ENCODE results near the gene MAGI1.

The MAGI1 gene

DNA sequence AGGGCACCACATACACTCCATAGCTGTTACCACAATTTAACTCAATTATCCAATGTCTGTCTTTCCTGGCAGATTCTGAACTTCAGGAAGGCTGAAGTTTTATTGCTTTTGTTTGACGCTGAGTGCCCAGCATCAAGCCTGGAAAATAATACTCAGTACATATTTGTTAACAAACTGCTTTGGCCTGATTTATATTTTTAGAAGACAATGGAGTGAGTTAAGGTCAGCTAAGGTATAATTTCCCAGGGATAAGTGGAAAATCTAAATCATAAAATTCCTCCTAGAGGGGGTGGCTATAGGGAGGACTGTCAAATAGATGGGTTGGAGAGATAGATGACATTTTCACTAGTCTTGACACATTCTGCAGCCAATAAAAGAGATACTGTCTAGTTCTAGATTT lies 691.6 kb downstream of the MAGI1 start:
- Histone ChIP-seq H4K8ac (ENCODE audit: low read length) (no peak overlapping the region), H3K27me3 (ENCODE audit: control insufficient read depth in 1 of 2, insufficient read depth in 1 of 2, low read length in 2 of 2) (peaks cover 0 to 4% of the 10 kb centered on the region in 2 experiments), H2AK5ac (ENCODE audit: low read length, severe bottlenecking) (no peak overlapping the region)

DNA sequence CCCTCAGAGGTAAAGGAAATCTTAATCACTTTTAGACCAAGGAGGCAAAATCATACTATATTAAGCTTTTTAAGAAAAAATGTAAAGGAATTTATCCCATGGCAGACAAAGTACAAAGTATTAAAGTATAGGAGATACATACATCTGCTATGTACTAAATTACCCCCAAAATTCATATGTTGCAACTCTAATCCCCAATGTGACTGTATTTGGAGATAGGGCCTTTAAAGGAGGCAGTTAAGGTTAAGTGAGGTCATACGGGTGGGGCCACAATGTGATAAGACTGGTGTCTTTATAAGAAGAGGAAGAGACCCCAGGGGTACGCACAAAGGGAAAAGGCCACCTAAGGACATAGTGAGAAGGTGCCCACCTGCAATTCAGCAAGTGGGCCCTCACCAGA lies 693.9 kb downstream of the MAGI1 start:
- Histone ChIP-seq H2BK5ac (ENCODE audit: low read depth, low read length, poor library complexity, severe bottlenecking) (no peak overlapping the region), H3K27ac (ENCODE audit: low read length, poor library complexity, severe bottlenecking) (no peak overlapping the region), H3K4ac (ENCODE audit: low read depth in 1 of 2, low read length in 2 of 2) (no peak overlapping the region), H3K79me1 (replicated peaks; ENCODE audit: low read length, poor library complexity, severe bottlenecking) (no peaks in the 10 kb centered on the region), H4K8ac (ENCODE audit: low read length) (no peak overlapping the region), H2AFZ (ENCODE audit: low read depth, low read length) (no peak overlapping the region), H3K4me2 (ENCODE audit: low read length, poor library complexity, severe bottlenecking) (no peak overlapping the region), H2BK15ac (ENCODE audit: low read depth, poor library complexity, severe bottlenecking) (no peak overlapping the region), H3K23ac (ENCODE audit: low read length in 2 of 2) (no peak overlapping the region), H3K4me3 (ENCODE audit: insufficient read depth in 1 of 2, low read depth in 1 of 2, low read length in 2 of 2) (no peak overlapping the region), H3K4me1 (ENCODE audit: control insufficient read depth, insufficient read depth, low read depth, low read length) (no peaks in the 10 kb centered on the region), H3K36me3 (ENCODE audit: control insufficient read depth in 1 of 2, insufficient read depth in 2 of 2, low read depth in 1 of 2, low read length in 2 of 2) (no peaks in the 10 kb centered on the region), H3K9me3 (ENCODE audit: control insufficient read depth, low read length) (no peaks in the 10 kb centered on the region), H2BK120ac (ENCODE audit: low read depth, low read length) (no peak overlapping the region), H3K9ac (ENCODE audit: low read length) (no peak overlapping the region), H3K14ac (ENCODE audit: low read length in 2 of 2) (no peak overlapping the region), H2BK12ac (ENCODE audit: low read length in 2 of 2) (no peak overlapping the region), H3K27me3 (ENCODE audit: control insufficient read depth in 1 of 2, insufficient read depth in 1 of 2, low read length in 2 of 2) (peaks cover 3 to 4% of the 10 kb centered on the region in 2 experiments), H2AK5ac (ENCODE audit: low read length, severe bottlenecking) (no peak overlapping the region), H3K18ac (ENCODE audit: low read depth in 1 of 2, low read length in 2 of 2) (no peak overlapping the region), H4K91ac (ENCODE audit: low read length) (no peak overlapping the region)
- WGBS = 100% methylated on average over 2 of the region's 2 CpGs
- DNase-seq = no peak

More for the DNA sequence above, 691.6 kb downstream of the MAGI1 start:
- H3K79me1 ChIP-seq (replicated peaks; ENCODE audit: low read length, poor library complexity, severe bottlenecking) = no peaks in the 10 kb centered on the region
- no peak overlapping the region for H3K23ac ChIP-seq (ENCODE audit: low read length in 2 of 2)
- no peak overlapping the region for H3K27ac ChIP-seq (ENCODE audit: low read length, poor library complexity, severe bottlenecking)
- no peak overlapping the region for H2BK120ac ChIP-seq (ENCODE audit: low read depth, low read length)
- no peaks in the 10 kb centered on the region for H3K4me1 ChIP-seq (ENCODE audit: control insufficient read depth, insufficient read depth, low read depth, low read length)
- H3K14ac ChIP-seq (ENCODE audit: low read length in 2 of 2) = no peak overlapping the region
- H2AFZ ChIP-seq (ENCODE audit: low read depth, low read length) = no peak overlapping the region
- H3K4me3 ChIP-seq (ENCODE audit: insufficient read depth in 1 of 2, low read depth in 1 of 2, low read length in 2 of 2) = no peak overlapping the region
- H3K4me2 ChIP-seq (ENCODE audit: low read length, poor library complexity, severe bottlenecking) = no peak overlapping the region
- H3K18ac ChIP-seq (ENCODE audit: low read depth in 1 of 2, low read length in 2 of 2) = no peak overlapping the region
- DNase-seq = no peak
- H2BK5ac ChIP-seq (ENCODE audit: low read depth, low read length, poor library complexity, severe bottlenecking) = no peak overlapping the region
- no peak overlapping the region for H3K4ac ChIP-seq (ENCODE audit: low read depth in 1 of 2, low read length in 2 of 2)
- WGBS = no CpG with 5 or more reads among the region's 1 CpG
- no peak overlapping the region for H2BK15ac ChIP-seq (ENCODE audit: low read depth, poor library complexity, severe bottlenecking)
- no peaks in the 10 kb centered on the region for H3K36me3 ChIP-seq (ENCODE audit: control insufficient read depth in 1 of 2, insufficient read depth in 2 of 2, low read depth in 1 of 2, low read length in 2 of 2)
- H3K9ac ChIP-seq (ENCODE audit: low read length) = no peak overlapping the region
- no peak overlapping the region for H2BK12ac ChIP-seq (ENCODE audit: low read length in 2 of 2)
- no peak overlapping the region for H4K91ac ChIP-seq (ENCODE audit: low read length)
- no peaks in the 10 kb centered on the region for H3K9me3 ChIP-seq (ENCODE audit: control insufficient read depth, low read length)

DNA sequence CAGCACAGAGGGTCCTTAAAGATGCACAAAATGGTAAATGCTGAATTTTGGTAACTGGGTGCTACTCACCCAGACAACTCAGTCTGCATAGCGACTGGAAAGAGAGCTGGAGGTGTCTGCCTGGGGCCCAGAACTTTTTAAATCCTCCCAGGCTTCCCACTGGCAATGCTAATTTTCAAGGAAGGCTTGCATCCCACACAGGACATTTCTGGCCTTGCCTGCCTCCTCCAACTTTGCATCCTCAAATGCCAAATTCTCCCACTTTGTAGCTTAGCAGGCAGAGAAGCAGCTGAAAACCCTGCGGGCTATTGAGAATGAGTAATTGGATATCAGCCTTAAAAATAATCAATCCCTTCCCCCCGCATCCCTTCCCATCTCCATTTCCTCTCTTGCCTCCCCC lies 694.3 kb downstream of the MAGI1 start:
- Histone ChIP-seq H2BK12ac (ENCODE audit: low read length in 2 of 2) (no peak overlapping the region), H3K27me3 (ENCODE audit: control insufficient read depth in 1 of 2, insufficient read depth in 1 of 2, low read length in 2 of 2) (peaks cover 3 to 4% of the 10 kb centered on the region in 2 experiments), H2BK120ac (ENCODE audit: low read depth, low read length) (no peak overlapping the region), H3K79me1 (replicated peaks; ENCODE audit: low read length, poor library complexity, severe bottlenecking) (no peaks in the 10 kb centered on the region), H3K36me3 (ENCODE audit: control insufficient read depth in 1 of 2, insufficient read depth in 2 of 2, low read depth in 1 of 2, low read length in 2 of 2) (no peaks in the 10 kb centered on the region), H3K27ac (ENCODE audit: low read length, poor library complexity, severe bottlenecking) (no peak overlapping the region), H4K8ac (ENCODE audit: low read length) (no peak overlapping the region), H2AFZ (ENCODE audit: low read depth, low read length) (no peak overlapping the region), H3K14ac (ENCODE audit: low read length in 2 of 2) (no peak overlapping the region), H3K9ac (ENCODE audit: low read length) (no peak overlapping the region), H2BK15ac (ENCODE audit: low read depth, poor library complexity, severe bottlenecking) (no peak overlapping the region), H3K18ac (ENCODE audit: low read depth in 1 of 2, low read length in 2 of 2) (no peak overlapping the region), H2AK5ac (ENCODE audit: low read length, severe bottlenecking) (no peak overlapping the region), H3K4me1 (ENCODE audit: control insufficient read depth, insufficient read depth, low read depth, low read length) (no peaks in the 10 kb centered on the region), H3K23ac (ENCODE audit: low read length in 2 of 2) (no peak overlapping the region), H4K91ac (ENCODE audit: low read length) (no peak overlapping the region), H3K4me2 (ENCODE audit: low read length, poor library complexity, severe bottlenecking) (no peak overlapping the region), H3K9me3 (ENCODE audit: control insufficient read depth, low read length) (no peaks in the 10 kb centered on the region), H2BK5ac (ENCODE audit: low read depth, low read length, poor library complexity, severe bottlenecking) (no peak overlapping the region), H3K4me3 (ENCODE audit: insufficient read depth in 1 of 2, low read depth in 1 of 2, low read length in 2 of 2) (no peak overlapping the region), H3K4ac (ENCODE audit: low read depth in 1 of 2, low read length in 2 of 2) (no peak overlapping the region)
- 73% methylated on average over 3 of the region's 3 CpGs for WGBS
- no peak for DNase-seq

DNA sequence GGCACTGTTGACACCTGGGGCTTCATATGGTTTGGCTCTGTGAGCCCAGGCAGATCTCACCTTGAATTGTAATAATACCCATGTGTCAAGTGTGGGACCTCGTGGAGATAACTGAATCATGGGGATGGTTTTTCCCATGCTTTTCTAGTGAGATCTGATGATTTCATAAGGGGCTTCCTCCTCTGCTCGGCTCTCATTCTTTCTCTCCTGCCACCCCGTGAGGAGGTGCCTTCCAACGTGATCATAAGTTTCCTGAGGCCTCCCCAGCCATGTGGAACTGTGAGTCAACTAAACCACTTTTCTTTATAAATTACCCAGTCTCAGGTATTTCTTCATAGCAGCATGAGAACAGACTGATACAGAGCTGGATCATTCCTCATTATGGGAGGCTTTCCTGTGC lies 695.0 kb downstream of the MAGI1 start:
- Histone ChIP-seq H4K8ac (ENCODE audit: low read length) (no peak overlapping the region), H3K9ac (ENCODE audit: low read length) (no peak overlapping the region), H2BK15ac (ENCODE audit: low read depth, poor library complexity, severe bottlenecking) (no peak overlapping the region), H2BK120ac (ENCODE audit: low read depth, low read length) (no peak overlapping the region), H2BK12ac (ENCODE audit: low read length in 2 of 2) (no peak overlapping the region), H3K4me2 (ENCODE audit: low read length, poor library complexity, severe bottlenecking) (no peak overlapping the region), H2AFZ (ENCODE audit: low read depth, low read length) (no peak overlapping the region), H2AK5ac (ENCODE audit: low read length, severe bottlenecking) (no peak overlapping the region), H3K36me3 (ENCODE audit: control insufficient read depth in 1 of 2, insufficient read depth in 2 of 2, low read depth in 1 of 2, low read length in 2 of 2) (no peaks in the 10 kb centered on the region), H3K14ac (ENCODE audit: low read length in 2 of 2) (no peak overlapping the region), H3K27ac (ENCODE audit: low read length, poor library complexity, severe bottlenecking) (no peak overlapping the region), H3K27me3 (ENCODE audit: control insufficient read depth in 1 of 2, insufficient read depth in 1 of 2, low read length in 2 of 2) (peaks cover 3 to 4% of the 10 kb centered on the region in 2 experiments), H2BK5ac (ENCODE audit: low read depth, low read length, poor library complexity, severe bottlenecking) (no peak overlapping the region), H3K9me3 (ENCODE audit: control insufficient read depth, low read length) (no peaks in the 10 kb centered on the region), H4K91ac (ENCODE audit: low read length) (no peak overlapping the region), H3K18ac (ENCODE audit: low read depth in 1 of 2, low read length in 2 of 2) (no peak overlapping the region), H3K4ac (ENCODE audit: low read depth in 1 of 2, low read length in 2 of 2) (no peak overlapping the region), H3K23ac (ENCODE audit: low read length in 2 of 2) (no peak overlapping the region), H3K4me1 (ENCODE audit: control insufficient read depth, insufficient read depth, low read depth, low read length) (no peaks in the 10 kb centered on the region), H3K4me3 (ENCODE audit: insufficient read depth in 1 of 2, low read depth in 1 of 2, low read length in 2 of 2) (no peak overlapping the region), H3K79me1 (replicated peaks; ENCODE audit: low read length, poor library complexity, severe bottlenecking) (no peaks in the 10 kb centered on the region)
- 92% methylated on average over 4 of the region's 4 CpGs for WGBS
- no peak for DNase-seq
